WTC11 (cell line): Measurements from ENCODE around the gene COMMD6. TPM values are rescaled to one million over a fixed set of nuclear protein-coding genes. Genes with fewer than 3 reads are reported as not detected.

Experiments used
- ATAC-seq: fragments of 200-7000 bp; cut with Tn5 transposase; 2 replicates; pipeline ENCODE4 v1.10.0; 2021; ENCODE audit warnings: mild to moderate bottlenecking, moderate library complexity
- CTCF ChIA-PET: fragments of 300-600 bp; sonication (Branson Sonifier 250); formaldehyde crosslinking; loops from one replicate; lab custom pipeline; 2021; ENCODE audit warnings: antibody characterized with exemption; lab: Charles Lee
- POLR2A ChIA-PET: fragments of 350-600 bp; sonication (Branson Sonifier 250); formaldehyde crosslinking; loops from one replicate; lab custom pipeline; 2021; ENCODE audit warnings: antibody characterized with exemption; lab: Charles Lee
- DNase-seq: peaks from one replicate; pipeline ENCODE4 v3.0.0; 2021; ENCODE audit warnings: low spot score
- H3K27ac Mint-ChIP-seq: 2 replicates; pipeline ENCODE4 v1.8.0; 2021; ENCODE audit warnings: mixed read lengths
- H3K27me3 Mint-ChIP-seq: 2 replicates; pipeline ENCODE4 v1.8.0; 2021; ENCODE audit warnings: low read depth, mild to moderate bottlenecking, moderate library complexity, mixed read lengths
- H3K36me3 Mint-ChIP-seq: 2 replicates; pipeline ENCODE4 v1.8.0; 2021; ENCODE audit warnings: mixed read lengths
- H3K4me1 Mint-ChIP-seq: 2 replicates; pipeline ENCODE4 v1.8.0; 2022; ENCODE audit warnings: mixed read lengths
- H3K4me3 Mint-ChIP-seq: 2 replicates; pipeline ENCODE4 v1.8.0; 2021; ENCODE audit warnings: mild to moderate bottlenecking, moderate library complexity, mixed read lengths
- H3K9me3 Mint-ChIP-seq: 2 replicates; pipeline ENCODE4 v1.8.0; 2021; ENCODE audit warnings: mixed read lengths
- AFF4 ChIP-seq: sonication (generic); formaldehyde crosslinking; IDR thresholded peaks from 2 replicates; pipeline ENCODE4 v1.8.1; 2023; ENCODE audit warnings: mild to moderate bottlenecking, missing genetic modification reagents, borderline replicate concordance
- ATF1 ChIP-seq: sonication (generic); formaldehyde crosslinking; IDR thresholded peaks from 2 replicates; pipeline ENCODE4 v1.8.1; 2023; ENCODE audit warnings: mild to moderate bottlenecking, moderate library complexity, missing genetic modification reagents
- ATF2 ChIP-seq: sonication (generic); formaldehyde crosslinking; IDR thresholded peaks from 2 replicates; pipeline ENCODE4 v1.8.1; 2022; ENCODE audit warnings: low read depth, missing genetic modification reagents, borderline replicate concordance
- CBFB ChIP-seq: sonication (generic); formaldehyde crosslinking; IDR thresholded peaks from 2 replicates; pipeline ENCODE4 v1.8.1; 2022; ENCODE audit warnings: mild to moderate bottlenecking, low read depth, missing genetic modification reagents
- E2F1 ChIP-seq: sonication (generic); formaldehyde crosslinking; IDR thresholded peaks from 2 replicates; pipeline ENCODE4 v1.8.0; 2022; ENCODE audit warnings: mild to moderate bottlenecking, missing genetic modification reagents
- E2F4 ChIP-seq: sonication (generic); formaldehyde crosslinking; IDR thresholded peaks from 2 replicates; pipeline ENCODE4 v1.8.1; 2022; ENCODE audit warnings: low read depth, mild to moderate bottlenecking, moderate library complexity, missing genetic modification reagents, borderline replicate concordance
- EMX1 ChIP-seq: fragments of 250-450 bp; sonication (Bioruptor Pico); IDR thresholded peaks from 2 replicates; pipeline ENCODE4 v1.8.0; 2021; ENCODE audit warnings: mild to moderate bottlenecking
- ESRRA ChIP-seq: sonication (generic); formaldehyde crosslinking; IDR thresholded peaks from 2 replicates; pipeline ENCODE4 v1.8.1; 2022; ENCODE audit warnings: mild to moderate bottlenecking, missing genetic modification reagents, borderline replicate concordance
- FOXK1 ChIP-seq: sonication (generic); formaldehyde crosslinking; IDR thresholded peaks from 2 replicates; pipeline ENCODE4 v1.8.0; 2022; ENCODE audit warnings: mild to moderate bottlenecking, moderate library complexity, missing genetic modification reagents
- IRF1 ChIP-seq: sonication (generic); formaldehyde crosslinking; IDR thresholded peaks from 2 replicates; pipeline ENCODE4 v1.8.0; 2023; ENCODE audit warnings: missing genetic modification reagents
- TCF7 ChIP-seq: sonication (generic); formaldehyde crosslinking; IDR thresholded peaks from 2 replicates; pipeline ENCODE4 v1.8.0; 2022; ENCODE audit warnings: mild to moderate bottlenecking, low read depth, missing genetic modification reagents, moderate library complexity
- ZNF263 ChIP-seq: sonication (generic); formaldehyde crosslinking; IDR thresholded peaks from 2 replicates; pipeline ENCODE4 v1.8.1; 2022; ENCODE audit warnings: low read depth, mild to moderate bottlenecking, moderate library complexity, missing genetic modification reagents
- ZNF317 ChIP-seq: sonication (generic); formaldehyde crosslinking; IDR thresholded peaks from 2 replicates; pipeline ENCODE4 v1.8.1; 2023; ENCODE audit warnings: low read depth, mild to moderate bottlenecking, moderate library complexity, missing genetic modification reagents, borderline replicate concordance
- total RNA-seq: library from RNA; stranded (reverse); gene quantifications from 3 replicates; pipeline ENCODE4 v1.2.3, GENCODE V29; 2021
- TF ChIP-seq, protein P1 (sequence below): sonication (generic); formaldehyde crosslinking; conservative IDR thresholded peaks from 2 replicates; pipeline ENCODE4 v1.8.1; 2023; ENCODE audit warnings: mild to moderate bottlenecking, low read depth, missing genetic modification reagents, moderate library complexity
- TF ChIP-seq, protein P2 (sequence below): sonication (generic); formaldehyde crosslinking; IDR thresholded peaks from 2 replicates; pipeline ENCODE4 v1.8.0; 2022; ENCODE audit warnings: missing genetic modification reagents
- TF ChIP-seq, protein P3 (sequence below): sonication (generic); formaldehyde crosslinking; IDR thresholded peaks from 2 replicates; pipeline ENCODE4 v1.8.1; 2022; ENCODE audit warnings: mild to moderate bottlenecking, missing genetic modification reagents, moderate library complexity, borderline replicate concordance
- TF ChIP-seq, protein P4 (sequence below): fragments of 250-450 bp; sonication (Bioruptor Pico); conservative IDR thresholded peaks from 2 replicates; pipeline ENCODE4 v1.9.0; 2021; ENCODE audit warnings: mild to moderate bottlenecking

The COMMD6 gene
- total RNA-seq, 1 experiment from 2014 or later, result 94.6 TPM

DNA sequence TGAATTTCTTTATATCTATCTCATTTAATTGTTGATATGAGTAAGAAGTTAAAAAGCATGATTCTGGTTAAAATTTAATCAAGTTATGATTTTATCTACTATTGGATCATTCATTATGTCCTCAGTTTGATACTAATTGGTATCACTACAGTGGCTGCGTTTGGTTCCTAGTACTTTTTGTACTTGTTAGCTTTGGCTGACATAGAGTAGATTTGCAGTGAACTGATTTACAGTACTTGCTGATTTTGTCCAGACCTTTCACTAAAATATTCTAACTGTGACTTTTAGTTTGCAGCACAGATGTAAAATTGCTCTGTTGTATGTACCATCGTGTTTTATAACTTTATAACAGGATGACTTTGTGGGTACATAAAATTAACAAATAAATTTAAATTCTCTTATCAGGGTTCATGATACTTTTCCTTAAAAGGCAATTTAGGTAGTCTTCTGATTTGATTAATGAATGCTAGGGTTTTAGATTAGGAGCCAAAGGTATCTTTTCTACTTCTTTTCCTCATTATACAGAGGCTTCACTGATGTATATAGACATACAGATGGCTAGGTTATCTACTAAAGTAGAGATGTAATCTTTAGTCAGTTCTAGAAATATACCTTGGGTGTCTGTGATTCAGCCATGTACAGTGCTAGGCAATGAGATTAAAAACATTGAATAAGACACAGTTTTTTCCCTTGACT, 20.7 kb upstream of the COMMD6 start:
- Mint-ChIP-seq H3K27ac (no peak overlapping the region), H3K4me3 (no peak overlapping the region), H3K9me3 (no peaks in the 10 kb centered on the region), H3K27me3 (no peaks in the 10 kb centered on the region)
- ChIA-PET CTCF (no interaction called here), POLR2A (no interaction called here)
- no peak for ATAC-seq
- DNase-seq, result no peak
- TF ChIP-seq, protein P1, sequence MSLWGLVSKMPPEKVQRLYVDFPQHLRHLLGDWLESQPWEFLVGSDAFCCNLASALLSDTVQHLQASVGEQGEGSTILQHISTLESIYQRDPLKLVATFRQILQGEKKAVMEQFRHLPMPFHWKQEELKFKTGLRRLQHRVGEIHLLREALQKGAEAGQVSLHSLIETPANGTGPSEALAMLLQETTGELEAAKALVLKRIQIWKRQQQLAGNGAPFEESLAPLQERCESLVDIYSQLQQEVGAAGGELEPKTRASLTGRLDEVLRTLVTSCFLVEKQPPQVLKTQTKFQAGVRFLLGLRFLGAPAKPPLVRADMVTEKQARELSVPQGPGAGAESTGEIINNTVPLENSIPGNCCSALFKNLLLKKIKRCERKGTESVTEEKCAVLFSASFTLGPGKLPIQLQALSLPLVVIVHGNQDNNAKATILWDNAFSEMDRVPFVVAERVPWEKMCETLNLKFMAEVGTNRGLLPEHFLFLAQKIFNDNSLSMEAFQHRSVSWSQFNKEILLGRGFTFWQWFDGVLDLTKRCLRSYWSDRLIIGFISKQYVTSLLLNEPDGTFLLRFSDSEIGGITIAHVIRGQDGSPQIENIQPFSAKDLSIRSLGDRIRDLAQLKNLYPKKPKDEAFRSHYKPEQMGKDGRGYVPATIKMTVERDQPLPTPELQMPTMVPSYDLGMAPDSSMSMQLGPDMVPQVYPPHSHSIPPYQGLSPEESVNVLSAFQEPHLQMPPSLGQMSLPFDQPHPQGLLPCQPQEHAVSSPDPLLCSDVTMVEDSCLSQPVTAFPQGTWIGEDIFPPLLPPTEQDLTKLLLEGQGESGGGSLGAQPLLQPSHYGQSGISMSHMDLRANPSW (CRISPR knock-in tag), result no peak
- TF ChIP-seq IRF1 (CRISPR knock-in tag) (no peak), EMX1 (CRISPR knock-in tag) (no peak), ZNF263 (no peak), CBFB (no peak), ATF1 (CRISPR knock-in tag) (no peak), TCF7 (no peak), AFF4 (CRISPR knock-in tag) (no peak), ESRRA (CRISPR knock-in tag) (no peak), E2F1 (CRISPR knock-in tag) (no peak), ATF2 (CRISPR knock-in tag) (no peak), FOXK1 (no peak), ZNF317 (CRISPR knock-in tag) (no peak), E2F4 (no peak)
- TF ChIP-seq, protein P2, sequence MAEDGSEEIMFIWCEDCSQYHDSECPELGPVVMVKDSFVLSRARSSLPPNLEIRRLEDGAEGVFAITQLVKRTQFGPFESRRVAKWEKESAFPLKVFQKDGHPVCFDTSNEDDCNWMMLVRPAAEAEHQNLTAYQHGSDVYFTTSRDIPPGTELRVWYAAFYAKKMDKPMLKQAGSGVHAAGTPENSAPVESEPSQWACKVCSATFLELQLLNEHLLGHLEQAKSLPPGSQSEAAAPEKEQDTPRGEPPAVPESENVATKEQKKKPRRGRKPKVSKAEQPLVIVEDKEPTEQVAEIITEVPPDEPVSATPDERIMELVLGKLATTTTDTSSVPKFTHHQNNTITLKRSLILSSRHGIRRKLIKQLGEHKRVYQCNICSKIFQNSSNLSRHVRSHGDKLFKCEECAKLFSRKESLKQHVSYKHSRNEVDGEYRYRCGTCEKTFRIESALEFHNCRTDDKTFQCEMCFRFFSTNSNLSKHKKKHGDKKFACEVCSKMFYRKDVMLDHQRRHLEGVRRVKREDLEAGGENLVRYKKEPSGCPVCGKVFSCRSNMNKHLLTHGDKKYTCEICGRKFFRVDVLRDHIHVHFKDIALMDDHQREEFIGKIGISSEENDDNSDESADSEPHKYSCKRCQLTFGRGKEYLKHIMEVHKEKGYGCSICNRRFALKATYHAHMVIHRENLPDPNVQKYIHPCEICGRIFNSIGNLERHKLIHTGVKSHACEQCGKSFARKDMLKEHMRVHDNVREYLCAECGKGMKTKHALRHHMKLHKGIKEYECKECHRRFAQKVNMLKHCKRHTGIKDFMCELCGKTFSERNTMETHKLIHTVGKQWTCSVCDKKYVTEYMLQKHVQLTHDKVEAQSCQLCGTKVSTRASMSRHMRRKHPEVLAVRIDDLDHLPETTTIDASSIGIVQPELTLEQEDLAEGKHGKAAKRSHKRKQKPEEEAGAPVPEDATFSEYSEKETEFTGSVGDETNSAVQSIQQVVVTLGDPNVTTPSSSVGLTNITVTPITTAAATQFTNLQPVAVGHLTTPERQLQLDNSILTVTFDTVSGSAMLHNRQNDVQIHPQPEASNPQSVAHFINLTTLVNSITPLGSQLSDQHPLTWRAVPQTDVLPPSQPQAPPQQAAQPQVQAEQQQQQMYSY (CRISPR knock-in tag), result no peak
- TF ChIP-seq, protein P3, sequence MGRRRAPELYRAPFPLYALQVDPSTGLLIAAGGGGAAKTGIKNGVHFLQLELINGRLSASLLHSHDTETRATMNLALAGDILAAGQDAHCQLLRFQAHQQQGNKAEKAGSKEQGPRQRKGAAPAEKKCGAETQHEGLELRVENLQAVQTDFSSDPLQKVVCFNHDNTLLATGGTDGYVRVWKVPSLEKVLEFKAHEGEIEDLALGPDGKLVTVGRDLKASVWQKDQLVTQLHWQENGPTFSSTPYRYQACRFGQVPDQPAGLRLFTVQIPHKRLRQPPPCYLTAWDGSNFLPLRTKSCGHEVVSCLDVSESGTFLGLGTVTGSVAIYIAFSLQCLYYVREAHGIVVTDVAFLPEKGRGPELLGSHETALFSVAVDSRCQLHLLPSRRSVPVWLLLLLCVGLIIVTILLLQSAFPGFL (CRISPR knock-in tag), result no peak
- TF ChIP-seq, protein P4, sequence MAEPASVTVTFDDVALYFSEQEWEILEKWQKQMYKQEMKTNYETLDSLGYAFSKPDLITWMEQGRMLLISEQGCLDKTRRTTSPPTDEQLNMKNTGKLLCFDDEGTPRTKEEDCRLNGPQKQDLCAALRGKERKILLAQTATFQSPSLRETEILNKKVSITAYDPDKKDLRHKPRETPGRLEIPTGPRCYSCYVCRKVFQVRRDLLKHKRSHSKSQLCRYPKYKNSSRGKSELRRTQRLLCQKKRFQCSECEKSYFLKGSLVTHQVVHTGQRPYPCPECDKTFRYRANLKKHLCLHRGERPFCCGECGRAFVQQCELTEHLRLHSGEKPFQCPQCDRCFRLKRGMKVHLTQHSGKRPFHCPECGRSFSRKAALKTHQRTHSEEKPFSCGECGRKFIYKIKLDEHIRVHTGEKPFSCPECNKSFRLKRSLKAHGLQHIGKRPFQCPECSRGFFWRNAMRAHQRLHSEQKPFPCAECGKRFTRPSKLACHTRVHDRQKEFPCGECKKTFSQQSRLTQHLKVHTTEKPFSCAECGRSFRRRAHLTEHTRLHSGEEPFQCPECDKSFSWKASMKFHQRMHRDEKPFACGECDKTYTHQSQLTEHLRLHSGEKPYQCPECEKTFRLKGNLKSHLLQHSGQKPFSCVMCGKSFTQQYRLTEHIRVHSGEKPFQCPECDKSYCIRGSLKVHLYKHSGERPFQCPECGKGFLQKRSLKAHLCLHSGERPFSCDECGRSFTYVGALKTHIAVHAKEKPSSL (CRISPR knock-in tag), result no peak
- TF ChIP-seq, all 79 proteins: peak for 0
- Mint-ChIP-seq H3K4me1 (no peaks in the 10 kb centered on the region), H3K36me3 (peaks cover 11% of the 10 kb centered on the region)
